8988T (cell line): ENCODE measurements around the gene CYS1.

ENCODE experiments used
- DNase-seq: peaks from one replicate; pipeline ENCODE4 v3.0.0; 2011

The CYS1 gene

GRCh38 chr2:10071176-10071575 lies 9.0 kb downstream of the CYS1 start:
- DNase-seq, result no peak

- no peak for DNase-seq
These were observed 12.3 kb downstream of the CYS1 start for GRCh38 chr2:10067881-10068280.

GRCh38 chr2:10067330-10067729 lies 12.9 kb downstream of the CYS1 start:
- no peak for DNase-seq

DNA sequence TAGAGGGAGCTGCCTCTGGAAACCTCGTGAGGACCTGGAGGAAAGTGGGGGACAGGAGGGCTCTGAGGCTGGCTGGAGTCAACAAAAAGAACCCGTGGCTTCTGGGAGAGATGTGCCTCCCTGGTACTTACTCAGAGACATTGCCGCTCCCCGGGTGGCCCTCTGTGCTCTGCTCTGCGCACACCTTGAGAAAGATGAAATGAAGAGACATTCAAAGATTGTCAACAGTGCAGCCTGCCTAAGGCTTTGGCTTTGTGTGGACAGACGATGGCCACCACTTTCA lies 14.5 kb downstream of the CYS1 start:
- DNase-seq, result no peak

DNA sequence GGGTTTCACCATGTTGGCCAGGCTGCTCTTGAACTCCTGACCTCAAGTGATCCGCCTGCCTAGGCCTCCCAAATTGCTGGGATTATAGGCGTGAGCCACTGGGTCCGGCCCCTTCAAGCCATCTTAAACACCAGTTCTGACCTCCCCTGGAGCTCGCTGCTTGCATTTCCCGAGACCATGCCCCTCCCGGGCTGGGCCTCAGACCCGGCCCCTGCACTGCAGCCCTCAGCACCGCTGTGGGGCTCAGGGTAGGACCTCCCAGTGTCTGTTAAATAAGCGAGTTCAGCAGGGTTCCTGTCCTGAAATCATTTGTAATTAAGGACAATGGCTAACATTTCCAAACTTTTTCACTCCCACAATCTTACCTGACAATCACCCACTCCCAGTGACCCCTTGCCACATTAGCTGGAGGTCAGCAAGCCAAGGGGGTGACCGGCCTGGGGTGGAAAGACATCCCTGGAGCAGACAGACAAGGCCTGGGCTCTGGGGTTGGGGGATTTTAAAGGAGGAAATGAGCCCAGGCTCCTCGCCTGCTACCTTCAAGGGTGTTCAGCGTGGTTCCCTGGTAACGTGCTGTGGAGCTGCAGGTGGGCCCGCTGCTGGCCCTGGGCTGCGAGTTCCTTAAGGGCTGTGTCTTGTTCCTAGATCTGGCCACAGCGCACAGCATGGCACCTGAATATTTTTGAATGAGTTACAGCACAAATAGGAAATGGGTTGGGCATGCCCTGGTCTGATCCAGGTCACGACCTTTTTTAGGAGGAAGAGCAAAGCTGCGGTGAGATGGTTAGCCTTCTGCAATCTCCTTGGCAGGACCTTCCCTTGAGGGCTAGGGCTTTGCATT lies 15.1 kb downstream of the CYS1 start:
- DNase-seq, result no peak

DNA sequence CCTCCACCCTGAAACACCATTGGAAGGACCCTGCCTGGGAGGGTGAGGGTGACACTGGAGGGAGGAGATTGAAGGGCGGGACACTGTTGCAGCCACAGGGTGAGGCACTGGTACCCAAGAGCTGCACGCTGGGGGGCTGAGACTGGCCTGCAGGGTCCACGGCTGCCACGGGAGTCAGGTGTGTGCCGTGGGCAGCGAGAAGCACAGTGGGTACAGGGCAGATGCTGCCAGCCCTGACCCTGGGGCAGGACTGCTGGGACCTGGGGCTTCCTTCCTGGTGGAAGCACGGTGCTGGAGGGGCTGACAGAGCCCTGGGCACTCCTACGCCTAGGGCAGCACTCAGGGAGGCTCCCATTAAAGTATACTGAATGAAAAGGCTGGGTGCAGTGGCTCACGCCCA lies 16.6 kb downstream of the CYS1 start:
- no peak for DNase-seq

GRCh38 chr2:10062931-10063365 lies 17.3 kb downstream of the CYS1 start:
- no peak for DNase-seq

- DNase-seq, result no peak
These were observed 18.8 kb downstream of the CYS1 start for GRCh38 chr2:10061221-10061925.

GRCh38 chr2:10059552-10060335 lies 20.5 kb downstream of the CYS1 start:
- no peak for DNase-seq

- DNase-seq, result no peak
These were observed 21.2 kb downstream of the CYS1 start for GRCh38 chr2:10059016-10059351.

DNA sequence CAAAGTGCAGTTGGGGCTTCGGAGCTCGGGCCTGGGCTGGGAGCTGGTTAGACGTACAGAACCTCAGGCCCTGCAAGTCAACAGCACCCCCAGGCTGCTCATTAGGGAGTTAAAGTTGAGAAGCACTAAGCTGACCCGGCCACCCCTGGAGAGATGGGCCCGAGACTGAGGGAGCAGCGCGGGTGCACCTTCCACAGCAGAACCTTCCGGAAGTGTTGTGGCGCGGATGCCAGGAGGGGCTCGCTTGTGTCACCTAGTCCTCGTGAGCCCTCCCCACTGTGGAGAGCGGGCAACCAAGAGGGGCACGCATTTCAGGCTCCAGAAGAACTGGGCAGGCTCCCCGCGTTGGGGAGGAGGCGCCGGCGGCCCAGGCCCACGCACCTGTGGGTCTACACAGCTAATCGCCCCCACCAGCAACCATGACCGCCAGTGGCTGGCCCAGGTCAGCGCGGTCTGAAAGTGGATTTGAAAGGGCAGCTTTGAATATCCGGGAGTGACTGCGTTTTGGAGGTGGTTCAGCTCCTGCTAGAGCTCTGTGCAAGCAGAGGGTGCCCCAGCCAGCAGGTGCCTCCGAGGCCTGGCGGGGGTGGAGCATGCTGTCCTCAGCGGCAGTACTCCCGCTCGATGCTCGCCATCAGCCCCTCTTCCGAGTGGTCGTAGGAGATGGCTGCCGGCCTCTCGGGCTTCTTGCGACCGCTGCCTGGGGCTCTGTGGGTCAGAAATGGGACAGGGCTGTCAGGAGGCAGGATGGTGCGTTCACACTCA lies 21.8 kb downstream of the CYS1 start:
- no peak for DNase-seq

GRCh38 chr2:10057231-10058107 lies 22.7 kb downstream of the CYS1 start:
- DNase-seq, result peak; percentile 77

GRCh38 chr2:10056439-10056838 lies 23.8 kb downstream of the CYS1 start:
- no peak for DNase-seq

GRCh38 chr2:10054976-10055375 lies 25.2 kb downstream of the CYS1 start:
- DNase-seq, result no peak

GRCh38 chr2:10054424-10054823 lies 25.8 kb downstream of the CYS1 start:
- no peak for DNase-seq

GRCh38 chr2:10053351-10053750 lies 26.9 kb downstream of the CYS1 start:
- no peak for DNase-seq

DNA sequence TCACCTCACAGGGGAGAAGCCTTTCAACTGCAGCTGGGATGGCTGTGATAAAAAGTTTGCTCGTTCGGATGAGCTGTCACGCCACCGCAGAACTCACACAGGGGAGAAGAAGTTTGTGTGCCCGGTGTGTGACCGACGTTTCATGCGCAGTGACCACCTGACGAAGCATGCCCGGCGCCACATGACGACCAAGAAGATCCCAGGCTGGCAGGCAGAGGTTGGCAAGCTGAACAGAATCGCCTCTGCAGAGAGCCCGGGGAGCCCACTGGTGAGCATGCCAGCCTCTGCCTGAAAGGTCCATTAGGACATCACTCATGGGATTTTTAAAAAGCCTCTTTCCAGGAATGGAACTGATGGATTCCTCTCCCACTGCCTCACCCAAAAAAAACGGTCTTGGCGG lies 28.0 kb downstream of the CYS1 start:
- no peak for DNase-seq

GRCh38 chr2:10048501-10049171 lies 31.6 kb downstream of the CYS1 start:
- peak; percentile 54 for DNase-seq

DNA sequence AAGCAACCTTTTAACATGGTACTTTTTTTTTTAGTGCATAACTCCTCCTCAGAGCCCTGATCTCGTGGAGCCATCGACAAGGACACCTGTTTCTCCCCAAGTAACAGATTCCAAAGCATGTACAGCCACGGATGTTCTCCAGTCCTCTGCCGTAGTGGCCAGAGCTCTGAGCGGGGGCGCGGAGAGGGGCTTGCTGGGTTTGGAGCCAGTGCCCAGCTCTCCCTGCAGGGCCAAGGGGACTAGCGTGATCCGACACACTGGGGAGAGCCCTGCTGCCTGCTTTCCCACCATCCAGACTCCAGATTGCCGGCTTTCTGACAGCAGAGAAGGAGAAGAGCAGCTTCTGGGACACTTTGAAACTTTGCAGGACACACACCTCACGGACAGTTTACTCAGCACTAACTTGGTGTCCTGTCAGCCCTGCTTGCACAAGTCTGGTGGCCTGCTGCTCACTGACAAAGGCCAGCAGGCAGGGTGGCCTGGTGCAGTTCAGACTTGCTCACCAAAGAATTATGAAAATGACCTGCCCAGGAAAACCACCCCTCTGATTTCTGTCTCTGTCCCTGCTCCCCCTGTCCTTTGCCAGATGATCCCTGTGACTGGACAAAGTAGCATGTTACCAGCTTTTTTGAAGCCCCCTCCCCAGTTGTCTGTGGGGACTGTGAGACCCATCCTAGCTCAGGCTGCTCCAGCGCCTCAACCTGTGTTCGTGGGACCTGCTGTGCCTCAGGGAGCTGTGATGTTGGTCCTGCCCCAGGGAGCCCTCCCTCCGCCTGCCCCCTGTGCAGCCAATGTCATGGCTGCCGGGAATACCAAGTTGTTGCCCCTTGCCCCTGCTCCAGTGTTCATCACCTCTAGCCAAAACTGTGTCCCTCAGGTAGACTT lies 32.4 kb downstream of the CYS1 start:
- DNase-seq, result no peak

DNA sequence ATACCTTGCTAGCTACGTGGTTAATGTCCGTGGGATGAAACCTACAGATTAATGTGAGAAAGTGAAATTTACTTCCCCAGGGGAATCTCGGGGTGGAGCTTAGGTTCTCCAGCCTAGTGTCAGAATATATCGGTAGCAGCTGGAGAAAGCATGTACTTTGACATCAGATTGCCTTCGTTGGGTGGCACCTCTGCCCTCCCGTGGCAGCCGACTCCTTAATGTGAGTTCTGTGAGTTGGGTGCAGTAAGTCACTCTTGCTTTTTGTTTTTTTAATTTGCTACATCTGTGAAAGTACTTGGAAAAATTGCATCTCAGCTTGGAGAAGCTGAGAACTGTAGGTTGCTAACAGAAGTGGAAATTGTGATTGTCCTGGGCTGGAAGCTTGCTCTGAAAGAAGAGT lies 33.3 kb downstream of the CYS1 start:
- DNase-seq, result no peak
